ENCODE data around the gene TGFB1.
"Not testable (repeated sequence)": the region's sequence is repeated elsewhere in the genome, so short reads cannot be mapped to it uniquely, and the experiment has no call there.

The TGFB1 gene

GRCh38 chr19:41369769-41370168 lies 16.0 kb upstream of the TGFB1 start:
- DNase-seq (ENCODE audit: low read depth), result no peak

GRCh38 chr19:41367848-41368301 lies 14.2 kb upstream of the TGFB1 start:
- DNase-seq (ENCODE audit: low read depth), result no peak

GRCh38 chr19:41366089-41366488 lies 12.4 kb upstream of the TGFB1 start:
- DNase-seq (ENCODE audit: low read depth), result no peak

- no peak for DNase-seq (ENCODE audit: low read depth)
These were observed 11.0 kb upstream of the TGFB1 start for GRCh38 chr19:41364524-41365391.

- peak; percentile 93 for DNase-seq (ENCODE audit: low read depth)
These were observed 10.2 kb upstream of the TGFB1 start, which contains the start of gene B9D2 for GRCh38 chr19:41363753-41364523. B9D2 (minus strand) TSS chr19:41364149; CDS start chr19:41363519, 630 bp downstream.

- no peak for DNase-seq (ENCODE audit: low read depth)
These were observed 9.6 kb upstream of the TGFB1 start for GRCh38 chr19:41363371-41363752.

- no peak for DNase-seq (ENCODE audit: low read depth)
These were observed 8.6 kb upstream of the TGFB1 start for GRCh38 chr19:41362143-41362847.

GRCh38 chr19:41359741-41360140 lies 6.0 kb upstream of the TGFB1 start:
- no peak for DNase-seq (ENCODE audit: low read depth)

GRCh38 chr19:41357746-41358145 lies 4.0 kb upstream of the TGFB1 start:
- no peak for DNase-seq (ENCODE audit: low read depth)

- no peak for DNase-seq (ENCODE audit: low read depth)
These were observed 3.4 kb upstream of the TGFB1 start for GRCh38 chr19:41356984-41357739.

- DNase-seq (ENCODE audit: low read depth), result no peak
These were observed 2.1 kb upstream of the TGFB1 start for GRCh38 chr19:41355802-41356201.

GRCh38 chr19:41355035-41355434 lies 1.3 kb upstream of the TGFB1 start:
- no peak for DNase-seq (ENCODE audit: low read depth)

GRCh38 chr19:41354343-41354953 lies 726 bp upstream of the TGFB1 start:
- no peak for DNase-seq (ENCODE audit: low read depth)

- DNase-seq (ENCODE audit: low read depth), result peak; percentile 68
These were observed 885 bp downstream of the TGFB1 start for GRCh38 chr19:41352609-41353465.

GRCh38 chr19:41352279-41352608 lies 1.5 kb downstream of the TGFB1 start:
- DNase-seq (ENCODE audit: low read depth), result no peak

GRCh38 chr19:41351339-41352245 lies 2.1 kb downstream of the TGFB1 start:
- peak; percentile 85 for DNase-seq (ENCODE audit: low read depth)

- DNase-seq (ENCODE audit: low read depth), result no peak
These were observed 2.9 kb downstream of the TGFB1 start for GRCh38 chr19:41350735-41351338.

GRCh38 chr19:41346916-41347315 lies 6.8 kb downstream of the TGFB1 start:
- DNase-seq (ENCODE audit: low read depth), result not testable (repeated sequence)

- DNase-seq (ENCODE audit: low read depth), result no peak
These were observed 9.6 kb downstream of the TGFB1 start for GRCh38 chr19:41344162-41344561.

Measured in stimulated activated CD8-positive, alpha-beta memory T cell treated with anti-CD3 and anti-CD28 coated beads, Interleukin-12 subunit alpha, Interleukin-12 subunit beta, amount 100 ng/mL, for 4 hours (primary cell).